ENCODE results near the gene LRATD1. TPM values are rescaled to one million over a fixed set of nuclear protein-coding genes. Genes with fewer than 3 reads are reported as not detected.

The LRATD1 gene
- total and polyA plus RNA-seq, 4 experiments from 2014 or later = not detected

- CTCF ChIA-PET (ENCODE audit: partially characterized antibody) = no interaction called here
- H3K27ac ChIP-seq (ENCODE audit: low read depth, low read length) = no peak overlapping the region
These were observed 15.2 kb downstream of the LRATD1 start for GRCh38 chr2:14647714-14648113.

GRCh38 chr2:14650066-14650465, 17.5 kb downstream of the LRATD1 start:
- no peaks in the 10 kb centered on the region for H3K27me3 Mint-ChIP-seq
- no peak overlapping the region for H3K27ac Mint-ChIP-seq
- no peaks in the 10 kb centered on the region for H3K36me3 Mint-ChIP-seq
- Histone ChIP-seq H3K27ac (ENCODE audit: low read depth, low read length) (no peak overlapping the region), H3K4me1 (ENCODE audit: insufficient read depth, low read length) (no peaks in the 10 kb centered on the region), H3K27me3 (ENCODE audit: insufficient read depth, low read length) (no peaks in the 10 kb centered on the region), H3K4me3 (ENCODE audit: low read length in 2 of 2) (no peak overlapping the region), H3K36me3 (ENCODE audit: insufficient read depth, low read length) (no peaks in the 10 kb centered on the region), H3K9me3 (ENCODE audit: control insufficient read depth in 1 of 2, low read length in 2 of 2) (no peaks in the 10 kb centered on the region)
- no peak overlapping the region for H3K4me3 Mint-ChIP-seq
- H3K9me3 Mint-ChIP-seq = peaks cover 0 to 5% (median 0%) of the 10 kb centered on the region in 8 donors
- ChIA-PET CTCF (ENCODE audit: partially characterized antibody) (no interaction called here), POLR2A (ENCODE audit: partially characterized antibody) (no interaction called here)
- no peak for DNase-seq
- intact Hi-C loops (cut with micrococcal nuclease) = no loop called here
- no peaks in the 10 kb centered on the region for H3K4me1 Mint-ChIP-seq

More at GRCh38 chr2:14647714-14648113, 15.2 kb downstream of the LRATD1 start:
- Histone ChIP-seq H3K36me3 (ENCODE audit: insufficient read depth, low read length) (no peaks in the 10 kb centered on the region), H3K27me3 (ENCODE audit: insufficient read depth, low read length) (no peaks in the 10 kb centered on the region), H3K9me3 (ENCODE audit: control insufficient read depth in 1 of 2, low read length in 2 of 2) (no peaks in the 10 kb centered on the region), H3K4me1 (ENCODE audit: insufficient read depth, low read length) (no peaks in the 10 kb centered on the region), H3K4me3 (ENCODE audit: low read length in 2 of 2) (no peak overlapping the region)
- Mint-ChIP-seq H3K4me1 (no peaks in the 10 kb centered on the region), H3K27ac (no peak overlapping the region), H3K9me3 (peaks cover 0 to 5% (median 0%) of the 10 kb centered on the region in 8 donors), H3K27me3 (no peaks in the 10 kb centered on the region), H3K4me3 (no peak overlapping the region), H3K36me3 (no peaks in the 10 kb centered on the region)
- intact Hi-C loops (cut with micrococcal nuclease) = no loop called here
- DNase-seq = no peak
- POLR2A ChIA-PET (ENCODE audit: partially characterized antibody) = no interaction called here

GRCh38 chr2:14654835-14655282, 22.3 kb downstream of the LRATD1 start:
- no peaks in the 10 kb centered on the region for H3K36me3 Mint-ChIP-seq
- no peaks in the 10 kb centered on the region for H3K27me3 Mint-ChIP-seq
- Histone ChIP-seq H3K27ac (ENCODE audit: low read depth, low read length) (no peak overlapping the region), H3K27me3 (ENCODE audit: insufficient read depth, low read length) (no peaks in the 10 kb centered on the region), H3K4me3 (ENCODE audit: low read length in 2 of 2) (no peak overlapping the region), H3K36me3 (ENCODE audit: insufficient read depth, low read length) (no peaks in the 10 kb centered on the region), H3K9me3 (ENCODE audit: control insufficient read depth in 1 of 2, low read length in 2 of 2) (no peaks in the 10 kb centered on the region), H3K4me1 (ENCODE audit: insufficient read depth, low read length) (no peaks in the 10 kb centered on the region)
- H3K9me3 Mint-ChIP-seq = peaks cover 0 to 4% (median 0%) of the 10 kb centered on the region in 8 donors
- ChIA-PET POLR2A (ENCODE audit: partially characterized antibody) (no interaction called here), CTCF (ENCODE audit: partially characterized antibody) (no interaction called here)
- DNase-seq = no peak
- H3K4me1 Mint-ChIP-seq = no peaks in the 10 kb centered on the region
- intact Hi-C loops (cut with micrococcal nuclease) = no loop called here
- no peak overlapping the region for H3K4me3 Mint-ChIP-seq
- no peak overlapping the region for H3K27ac Mint-ChIP-seq

GRCh38 chr2:14656146-14656545, 23.6 kb downstream of the LRATD1 start:
- Histone ChIP-seq H3K4me1 (ENCODE audit: insufficient read depth, low read length) (no peaks in the 10 kb centered on the region), H3K36me3 (ENCODE audit: insufficient read depth, low read length) (no peaks in the 10 kb centered on the region), H3K27me3 (ENCODE audit: insufficient read depth, low read length) (no peaks in the 10 kb centered on the region), H3K9me3 (ENCODE audit: control insufficient read depth in 1 of 2, low read length in 2 of 2) (no peaks in the 10 kb centered on the region), H3K4me3 (ENCODE audit: low read length in 2 of 2) (no peak overlapping the region), H3K27ac (ENCODE audit: low read depth, low read length) (no peak overlapping the region)
- no peak overlapping the region for H3K4me3 Mint-ChIP-seq
- no peaks in the 10 kb centered on the region for H3K27me3 Mint-ChIP-seq
- no peak overlapping the region for H3K27ac Mint-ChIP-seq
- no peak for DNase-seq
- intact Hi-C loops (cut with micrococcal nuclease) = no loop called here
- CTCF ChIA-PET (ENCODE audit: partially characterized antibody) = no interaction called here
- no peaks in the 10 kb centered on the region for H3K4me1 Mint-ChIP-seq
- POLR2A ChIA-PET (ENCODE audit: partially characterized antibody) = no interaction called here
- H3K9me3 Mint-ChIP-seq = peaks cover 0 to 7% (median under 1%) of the 10 kb centered on the region in 8 donors
- no peaks in the 10 kb centered on the region for H3K36me3 Mint-ChIP-seq

GRCh38 chr2:14661163-14661562, 28.6 kb downstream of the LRATD1 start:
- intact Hi-C loops (cut with micrococcal nuclease) = no loop called here
- Mint-ChIP-seq H3K4me3 (no peak overlapping the region), H3K27ac (no peak overlapping the region), H3K4me1 (no peaks in the 10 kb centered on the region), H3K27me3 (no peaks in the 10 kb centered on the region), H3K36me3 (no peaks in the 10 kb centered on the region), H3K9me3 (peaks cover 0 to 14% (median under 1%) of the 10 kb centered on the region in 8 donors)
- Histone ChIP-seq H3K4me1 (ENCODE audit: insufficient read depth, low read length) (no peaks in the 10 kb centered on the region), H3K27me3 (ENCODE audit: insufficient read depth, low read length) (no peaks in the 10 kb centered on the region), H3K36me3 (ENCODE audit: insufficient read depth, low read length) (no peaks in the 10 kb centered on the region), H3K4me3 (ENCODE audit: low read length in 2 of 2) (no peak overlapping the region), H3K27ac (ENCODE audit: low read depth, low read length) (no peak overlapping the region), H3K9me3 (ENCODE audit: control insufficient read depth in 1 of 2, low read length in 2 of 2) (no peaks in the 10 kb centered on the region)
- CTCF ChIA-PET (ENCODE audit: partially characterized antibody) = no interaction called here
- no peak for DNase-seq
- POLR2A ChIA-PET (ENCODE audit: partially characterized antibody) = no interaction called here

GRCh38 chr2:14673351-14673875, 40.9 kb downstream of the LRATD1 start:
- Mint-ChIP-seq H3K9me3 (peaks cover 0 to 4% (median under 1%) of the 10 kb centered on the region in 8 donors), H3K4me1 (no peaks in the 10 kb centered on the region), H3K4me3 (no peak overlapping the region), H3K27ac (no peak overlapping the region), H3K27me3 (peaks cover 0 to 1% of the 10 kb centered on the region in 2 donors), H3K36me3 (no peaks in the 10 kb centered on the region)
- H3K27ac ChIP-seq (ENCODE audit: low read depth, low read length) = no peak overlapping the region
- DNase-seq = no peak
- intact Hi-C loops (cut with micrococcal nuclease) = no loop called here
- H3K27me3 ChIP-seq (ENCODE audit: insufficient read depth, low read length) = no peaks in the 10 kb centered on the region
- H3K9me3 ChIP-seq (ENCODE audit: control insufficient read depth in 1 of 2, low read length in 2 of 2) = no peaks in the 10 kb centered on the region
- H3K36me3 ChIP-seq (ENCODE audit: insufficient read depth, low read length) = no peaks in the 10 kb centered on the region
- H3K4me1 ChIP-seq (ENCODE audit: insufficient read depth, low read length) = no peaks in the 10 kb centered on the region
- no peak overlapping the region for H3K4me3 ChIP-seq (ENCODE audit: low read length in 2 of 2)
- POLR2A ChIA-PET (ENCODE audit: partially characterized antibody) = no interaction called here
- CTCF ChIA-PET (ENCODE audit: partially characterized antibody) = no interaction called here

- DNase-seq = no peak
- POLR2A ChIA-PET (ENCODE audit: partially characterized antibody) = no interaction called here
These were observed 43.0 kb downstream of the LRATD1 start for GRCh38 chr2:14675489-14675888.

GRCh38 chr2:14676371-14676770, 43.9 kb downstream of the LRATD1 start:
- H3K27me3 ChIP-seq (ENCODE audit: insufficient read depth, low read length) = no peaks in the 10 kb centered on the region
- POLR2A ChIA-PET (ENCODE audit: partially characterized antibody) = no interaction called here
- Mint-ChIP-seq H3K27me3 (no peaks in the 10 kb centered on the region), H3K27ac (no peak overlapping the region), H3K4me3 (no peak overlapping the region), H3K36me3 (no peaks in the 10 kb centered on the region), H3K4me1 (no peaks in the 10 kb centered on the region), H3K9me3 (peaks cover 0 to 4% (median under 1%) of the 10 kb centered on the region in 8 donors)
- no peak for DNase-seq
- intact Hi-C loops (cut with micrococcal nuclease) = no loop called here
- no peaks in the 10 kb centered on the region for H3K4me1 ChIP-seq (ENCODE audit: insufficient read depth, low read length)
- no peaks in the 10 kb centered on the region for H3K9me3 ChIP-seq (ENCODE audit: control insufficient read depth in 1 of 2, low read length in 2 of 2)
- H3K4me3 ChIP-seq (ENCODE audit: low read length in 2 of 2) = no peak overlapping the region
- H3K36me3 ChIP-seq (ENCODE audit: insufficient read depth, low read length) = no peaks in the 10 kb centered on the region
- no peak overlapping the region for H3K27ac ChIP-seq (ENCODE audit: low read depth, low read length)
- CTCF ChIA-PET (ENCODE audit: partially characterized antibody) = no interaction called here

More at GRCh38 chr2:14675489-14675888, 43.0 kb downstream of the LRATD1 start:
- intact Hi-C loops (cut with micrococcal nuclease) = no loop called here
- Mint-ChIP-seq H3K4me1 (no peaks in the 10 kb centered on the region), H3K27me3 (peaks cover 0 to 1% of the 10 kb centered on the region in 2 donors), H3K9me3 (peaks cover 0 to 4% (median under 1%) of the 10 kb centered on the region in 8 donors), H3K4me3 (no peak overlapping the region), H3K36me3 (no peaks in the 10 kb centered on the region), H3K27ac (no peak overlapping the region)
- Histone ChIP-seq H3K27ac (ENCODE audit: low read depth, low read length) (no peak overlapping the region), H3K27me3 (ENCODE audit: insufficient read depth, low read length) (no peaks in the 10 kb centered on the region), H3K4me1 (ENCODE audit: insufficient read depth, low read length) (no peaks in the 10 kb centered on the region), H3K4me3 (ENCODE audit: low read length in 2 of 2) (no peak overlapping the region), H3K9me3 (ENCODE audit: control insufficient read depth in 1 of 2, low read length in 2 of 2) (no peaks in the 10 kb centered on the region), H3K36me3 (ENCODE audit: insufficient read depth, low read length) (no peaks in the 10 kb centered on the region)
- CTCF ChIA-PET (ENCODE audit: partially characterized antibody) = no interaction called here
